NT2/D1 (cell line): ENCODE results near the gene DLST.

ENCODE experiments used
- DNase-seq: peaks from one replicate; pipeline ENCODE4 v3.0.0-alpha.2; 2011; ENCODE audit warnings: low read depth, low spot score
- H3K27me3 ChIP-seq: 2 replicates; pipeline ENCODE4 v1.6.0; 2011; ENCODE audit warnings: mild to moderate bottlenecking; ENCODE audit not compliant: insufficient read length, insufficient read depth
- H3K36me3 ChIP-seq: 2 replicates; pipeline ENCODE4 v1.6.1; 2011; ENCODE audit warnings: mild to moderate bottlenecking, low read length, mixed read lengths; ENCODE audit not compliant: insufficient read depth, insufficient read length
- H3K4me1 ChIP-seq: 2 replicates; pipeline ENCODE4 v1.5.1; 2011; ENCODE audit not compliant: insufficient read depth, insufficient read length
- H3K4me3 ChIP-seq: 2 replicates; pipeline ENCODE4 v1.5.1; 2011; ENCODE audit warnings: low read depth; ENCODE audit not compliant: insufficient read length
- H3K9ac ChIP-seq: 2 replicates; pipeline ENCODE4 v1.6.0; 2011; ENCODE audit warnings: low read depth; ENCODE audit not compliant: insufficient read length
- H3K9me3 ChIP-seq: 2 replicates; pipeline ENCODE4 v1.5.1; 2011; ENCODE audit warnings: mild to moderate bottlenecking, low read length; ENCODE audit not compliant: insufficient read depth
- SUZ12 ChIP-seq: IDR thresholded peaks from 2 replicates; pipeline ENCODE4 v1.6.1; 2011; ENCODE audit not compliant: insufficient read length, insufficient read depth; ENCODE audit errors: extremely low read depth
- YY1 ChIP-seq: IDR thresholded peaks from 2 replicates; pipeline ENCODE4 v1.6.1; 2011; ENCODE audit not compliant: insufficient read length, insufficient read depth
- ZNF274 ChIP-seq: IDR thresholded peaks from 2 replicates; pipeline ENCODE4 v1.6.1; 2011; ENCODE audit warnings: mild to moderate bottlenecking, low read depth, low read length

DLST gene

GRCh38 chr14:74938531-74939495 lies 57.1 kb downstream of the DLST start:
- no peak overlapping the region for H3K4me3 ChIP-seq
- H3K27me3 ChIP-seq = no peaks in the 10 kb centered on the region
- TF ChIP-seq ZNF274 (no peak), YY1 (no peak), SUZ12 (no peak)
- H3K9me3 ChIP-seq = no peaks in the 10 kb centered on the region
- DNase-seq = no peak
- H3K9ac ChIP-seq = no peak overlapping the region
- peaks cover 8% of the 10 kb centered on the region for H3K4me1 ChIP-seq
- H3K36me3 ChIP-seq = no peaks in the 10 kb centered on the region

- Histone ChIP-seq H3K4me3 (no peak overlapping the region), H3K9ac (no peak overlapping the region), H3K36me3 (no peaks in the 10 kb centered on the region), H3K4me1 (peaks cover 8% of the 10 kb centered on the region), H3K27me3 (no peaks in the 10 kb centered on the region), H3K9me3 (no peaks in the 10 kb centered on the region)
- TF ChIP-seq YY1 (no peak), ZNF274 (no peak), SUZ12 (no peak)
- DNase-seq = no peak
Measured at GRCh38 chr14:74940956-74941565, 59.3 kb downstream of the DLST start.

GRCh38 chr14:74941676-74942097 lies 60.0 kb downstream of the DLST start:
- Histone ChIP-seq H3K9ac (peak overlapping the region; percentile 10), H3K36me3 (no peaks in the 10 kb centered on the region), H3K27me3 (no peaks in the 10 kb centered on the region), H3K9me3 (no peaks in the 10 kb centered on the region), H3K4me1 (peaks cover 8% of the 10 kb centered on the region), H3K4me3 (no peak overlapping the region)
- no peak for TF ChIP-seq YY1
- TF ChIP-seq SUZ12 = no peak
- TF ChIP-seq ZNF274 = no peak
- no peak for DNase-seq

- peaks cover 8% of the 10 kb centered on the region for H3K4me1 ChIP-seq
- DNase-seq = no peak
- TF ChIP-seq SUZ12 (no peak), YY1 (no peak), ZNF274 (no peak)
- H3K36me3 ChIP-seq = no peaks in the 10 kb centered on the region
- H3K9ac ChIP-seq = peak overlapping the region; percentile 10
- H3K27me3 ChIP-seq = no peaks in the 10 kb centered on the region
- H3K4me3 ChIP-seq = no peak overlapping the region
- H3K9me3 ChIP-seq = no peaks in the 10 kb centered on the region
Measured at GRCh38 chr14:74942181-74942580, 60.5 kb downstream of the DLST start.

GRCh38 chr14:74942608-74943007 lies 60.9 kb downstream of the DLST start:
- DNase-seq = no peak

GRCh38 chr14:74945261-74945851 lies 63.6 kb downstream of the DLST start:
- Histone ChIP-seq H3K9ac (no peak overlapping the region), H3K4me1 (peaks cover 6% of the 10 kb centered on the region), H3K9me3 (no peaks in the 10 kb centered on the region), H3K4me3 (no peak overlapping the region), H3K36me3 (peaks cover 8% of the 10 kb centered on the region), H3K27me3 (no peaks in the 10 kb centered on the region)
- peak; percentile 20 for DNase-seq
- no peak for TF ChIP-seq ZNF274
- TF ChIP-seq YY1 = no peak

More at GRCh38 chr14:74942608-74943007, 60.9 kb downstream of the DLST start:
- TF ChIP-seq YY1 = no peak
- TF ChIP-seq ZNF274 = no peak
- TF ChIP-seq SUZ12 = no peak
- H3K9ac ChIP-seq = no peak overlapping the region
- H3K4me3 ChIP-seq = no peak overlapping the region
- no peaks in the 10 kb centered on the region for H3K9me3 ChIP-seq
- no peaks in the 10 kb centered on the region for H3K27me3 ChIP-seq
- H3K36me3 ChIP-seq = peaks cover 4% of the 10 kb centered on the region
- H3K4me1 ChIP-seq = peaks cover 8% of the 10 kb centered on the region
